Measurements from ENCODE around the gene ATP13A5. TPM values are rescaled to one million over a fixed set of nuclear protein-coding genes. Genes with fewer than 3 reads are reported as not detected.
A peak's percentile ranks its signal among the peaks of the same experiment; 100 is the strongest.

ATP13A5 gene
- total and polyA plus RNA-seq, 2 experiments from 2014 or later = not detected

GRCh38 chr3:193297421-193297820, 81.1 kb downstream of the ATP13A5 start:
- no peaks in the 10 kb centered on the region for H3K36me3 ChIP-seq (ENCODE audit: insufficient read depth)
- H2AFZ ChIP-seq = no peak overlapping the region
- ATAC-seq (no peak), DNase-seq (ENCODE audit: low spot score) (no peak)
- H3K4me1 ChIP-seq (ENCODE audit: insufficient read depth) = no peaks in the 10 kb centered on the region
- H3K27me3 ChIP-seq (ENCODE audit: insufficient read depth) = no peaks in the 10 kb centered on the region
- H4K20me1 ChIP-seq (replicated peaks; ENCODE audit: insufficient read depth) = no peaks in the 10 kb centered on the region
- peaks cover 5% of the 10 kb centered on the region; the same call in 1 of the 2 replicates for H3K9me2 ChIP-seq (ENCODE audit: insufficient read depth)
- Mint-ChIP-seq H3K4me3 (no peak overlapping the region), H3K27ac (no peak overlapping the region), H3K36me3 (ENCODE audit: low read depth) (peaks cover 4% of the 10 kb centered on the region; the same call in 2 of the 3 replicates), H3K9me3 (peaks cover 6% of the 10 kb centered on the region), H3K4me1 (no peaks in the 10 kb centered on the region), H3K27me3 (ENCODE audit: insufficient read depth, low read depth, poor library complexity) (no peaks in the 10 kb centered on the region)
- no peak overlapping the region for H3K4me3 ChIP-seq
- H3F3A ChIP-seq (replicated peaks; ENCODE audit: low read depth) = no peaks in the 10 kb centered on the region
- H3K27ac ChIP-seq (ENCODE audit: low read depth) = no peak overlapping the region
- no peak for TF ChIP-seq STAT1 (IDR thresholded peaks at IDR 0.05; ENCODE audit: unreplicated experiment)
- TF ChIP-seq JUNB (IDR thresholded peaks at IDR 0.05; ENCODE audit: unreplicated experiment) = no peak
- TF ChIP-seq, protein P1, sequence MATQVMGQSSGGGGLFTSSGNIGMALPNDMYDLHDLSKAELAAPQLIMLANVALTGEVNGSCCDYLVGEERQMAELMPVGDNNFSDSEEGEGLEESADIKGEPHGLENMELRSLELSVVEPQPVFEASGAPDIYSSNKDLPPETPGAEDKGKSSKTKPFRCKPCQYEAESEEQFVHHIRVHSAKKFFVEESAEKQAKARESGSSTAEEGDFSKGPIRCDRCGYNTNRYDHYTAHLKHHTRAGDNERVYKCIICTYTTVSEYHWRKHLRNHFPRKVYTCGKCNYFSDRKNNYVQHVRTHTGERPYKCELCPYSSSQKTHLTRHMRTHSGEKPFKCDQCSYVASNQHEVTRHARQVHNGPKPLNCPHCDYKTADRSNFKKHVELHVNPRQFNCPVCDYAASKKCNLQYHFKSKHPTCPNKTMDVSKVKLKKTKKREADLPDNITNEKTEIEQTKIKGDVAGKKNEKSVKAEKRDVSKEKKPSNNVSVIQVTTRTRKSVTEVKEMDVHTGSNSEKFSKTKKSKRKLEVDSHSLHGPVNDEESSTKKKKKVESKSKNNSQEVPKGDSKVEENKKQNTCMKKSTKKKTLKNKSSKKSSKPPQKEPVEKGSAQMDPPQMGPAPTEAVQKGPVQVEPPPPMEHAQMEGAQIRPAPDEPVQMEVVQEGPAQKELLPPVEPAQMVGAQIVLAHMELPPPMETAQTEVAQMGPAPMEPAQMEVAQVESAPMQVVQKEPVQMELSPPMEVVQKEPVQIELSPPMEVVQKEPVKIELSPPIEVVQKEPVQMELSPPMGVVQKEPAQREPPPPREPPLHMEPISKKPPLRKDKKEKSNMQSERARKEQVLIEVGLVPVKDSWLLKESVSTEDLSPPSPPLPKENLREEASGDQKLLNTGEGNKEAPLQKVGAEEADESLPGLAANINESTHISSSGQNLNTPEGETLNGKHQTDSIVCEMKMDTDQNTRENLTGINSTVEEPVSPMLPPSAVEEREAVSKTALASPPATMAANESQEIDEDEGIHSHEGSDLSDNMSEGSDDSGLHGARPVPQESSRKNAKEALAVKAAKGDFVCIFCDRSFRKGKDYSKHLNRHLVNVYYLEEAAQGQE (IDR thresholded peaks at IDR 0.05; ENCODE audit: unreplicated experiment) = no peak
- TF ChIP-seq NANOG (IDR thresholded peaks at IDR 0.05; ENCODE audit: borderline replicate concordance) = no peak
- no peak for TF ChIP-seq CREB1 (CRISPR knock-in tag; IDR thresholded peaks at IDR 0.05; ENCODE audit: low read depth)
- no peak for TF ChIP-seq ZNF331 (CRISPR knock-in tag; IDR thresholded peaks at IDR 0.05; ENCODE audit: low read depth)
- no peaks in the 10 kb centered on the region for H3K79me2 ChIP-seq (replicated peaks; ENCODE audit: insufficient read depth)
- no peak overlapping the region for H3K4me2 ChIP-seq

DNA sequence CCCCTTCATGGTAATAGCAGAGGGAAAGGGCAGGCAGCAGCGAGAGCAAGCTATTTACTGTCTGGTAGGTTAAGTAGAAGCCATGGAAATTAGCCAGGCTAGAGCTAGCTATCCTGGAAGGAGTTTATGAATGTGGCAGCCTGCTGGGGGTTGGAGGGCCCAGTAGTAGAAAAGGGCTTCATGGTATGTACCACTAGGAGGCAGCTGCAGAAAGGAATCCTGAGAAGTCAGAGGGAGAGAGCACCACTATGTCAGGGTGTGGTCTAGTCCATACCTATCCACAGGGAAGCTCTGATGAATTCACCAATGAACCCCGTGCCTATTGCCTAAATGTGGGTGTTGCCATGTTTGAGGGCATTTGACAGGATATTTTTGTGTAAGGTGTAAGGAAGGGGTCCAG, 82.6 kb downstream of the ATP13A5 start:
- H3K4me1 ChIP-seq (ENCODE audit: insufficient read depth) = no peaks in the 10 kb centered on the region
- Mint-ChIP-seq H3K9me3 (peaks cover 21% of the 10 kb centered on the region), H3K4me1 (no peaks in the 10 kb centered on the region), H3K27me3 (ENCODE audit: insufficient read depth, low read depth, poor library complexity) (no peaks in the 10 kb centered on the region), H3K27ac (no peak overlapping the region), H3K36me3 (ENCODE audit: low read depth) (peaks cover 16% of the 10 kb centered on the region), H3K4me3 (no peak overlapping the region)
- no peaks in the 10 kb centered on the region for H3K79me2 ChIP-seq (replicated peaks; ENCODE audit: insufficient read depth)
- no peak overlapping the region for H2AFZ ChIP-seq
- peaks cover 5% of the 10 kb centered on the region; the same call in 1 of the 2 replicates for H3K9me2 ChIP-seq (ENCODE audit: insufficient read depth)
- no peaks in the 10 kb centered on the region for H3K27me3 ChIP-seq (ENCODE audit: insufficient read depth)
- H3K27ac ChIP-seq (ENCODE audit: low read depth) = no peak overlapping the region
- ATAC-seq (no peak), DNase-seq (ENCODE audit: low spot score) (peak; percentile 32)
- peaks cover 6% of the 10 kb centered on the region for H3K36me3 ChIP-seq (ENCODE audit: insufficient read depth)
- H3K4me3 ChIP-seq = no peak overlapping the region
- no peak overlapping the region for H3K4me2 ChIP-seq
- TF ChIP-seq POLR2AphosphoS5 (IDR thresholded peaks at IDR 0.05; ENCODE audit: low read depth) (no peak), CTCF (conservative IDR thresholded peaks at IDR 0.05; ENCODE audit: low read depth in 2 of 2) (peak in 1 of 2 experiments; percentile 51; a peak in 2 of 4 replicates), EZH2phosphoT487 (IDR thresholded peaks at IDR 0.05; ENCODE audit: unreplicated experiment) (no peak), ZNF462 (CRISPR knock-in tag; IDR thresholded peaks at IDR 0.05) (no peak), ZNF331 (CRISPR knock-in tag; IDR thresholded peaks at IDR 0.05; ENCODE audit: low read depth) (no peak)
- no peaks in the 10 kb centered on the region for H3F3A ChIP-seq (replicated peaks; ENCODE audit: low read depth)
- H4K20me1 ChIP-seq (replicated peaks; ENCODE audit: insufficient read depth) = no peaks in the 10 kb centered on the region
